PC-3 (cell line): ENCODE data around the gene ZNF91.

Experiments
- EZH2 ChIP-seq: fragments of 300-600 bp; sonication (generic); IDR thresholded peaks from one replicate; pipeline ENCODE4 v1.6.1; 2017; ENCODE audit warnings: antibody characterized with exemption, mild to moderate bottlenecking, low read length; ENCODE audit not compliant: unreplicated experiment
- EZH2phosphoT487 ChIP-seq: fragments of 300-600 bp; sonication (generic); IDR thresholded peaks from 2 replicates; pipeline ENCODE4 v1.6.1; 2018; ENCODE audit warnings: mild to moderate bottlenecking, antibody characterized with exemption, low read length, borderline replicate concordance
- TF ChIP-seq, protein P1 (sequence below): fragments of 300-600 bp; sonication (generic); conservative IDR thresholded peaks from 2 replicates; pipeline ENCODE4 v1.5.1; 2017; ENCODE audit warnings: antibody characterized with exemption, low read depth, mild to moderate bottlenecking, low read length

DNA sequence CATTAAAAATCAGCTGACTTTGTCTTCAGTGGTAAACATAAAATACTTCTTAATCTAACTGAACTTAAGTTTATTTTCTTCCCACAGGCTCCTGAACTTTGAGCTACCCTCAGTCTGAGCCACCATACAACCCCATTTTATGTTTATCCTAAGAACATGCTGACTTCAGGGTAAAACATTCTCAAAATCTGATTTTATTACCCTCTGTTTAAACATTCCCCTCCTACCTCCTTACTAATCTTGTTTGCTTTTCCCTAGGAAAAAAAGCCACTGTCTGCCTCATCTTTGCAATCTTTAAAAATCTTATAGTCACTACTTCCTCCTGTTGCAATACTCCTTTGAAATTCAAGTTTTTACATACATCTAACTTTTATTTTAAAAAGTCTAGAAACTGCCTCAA, 4.0 kb downstream of the ZNF91 start:
- TF ChIP-seq EZH2 (no peak), EZH2phosphoT487 (no peak)
- TF ChIP-seq, protein P1, sequence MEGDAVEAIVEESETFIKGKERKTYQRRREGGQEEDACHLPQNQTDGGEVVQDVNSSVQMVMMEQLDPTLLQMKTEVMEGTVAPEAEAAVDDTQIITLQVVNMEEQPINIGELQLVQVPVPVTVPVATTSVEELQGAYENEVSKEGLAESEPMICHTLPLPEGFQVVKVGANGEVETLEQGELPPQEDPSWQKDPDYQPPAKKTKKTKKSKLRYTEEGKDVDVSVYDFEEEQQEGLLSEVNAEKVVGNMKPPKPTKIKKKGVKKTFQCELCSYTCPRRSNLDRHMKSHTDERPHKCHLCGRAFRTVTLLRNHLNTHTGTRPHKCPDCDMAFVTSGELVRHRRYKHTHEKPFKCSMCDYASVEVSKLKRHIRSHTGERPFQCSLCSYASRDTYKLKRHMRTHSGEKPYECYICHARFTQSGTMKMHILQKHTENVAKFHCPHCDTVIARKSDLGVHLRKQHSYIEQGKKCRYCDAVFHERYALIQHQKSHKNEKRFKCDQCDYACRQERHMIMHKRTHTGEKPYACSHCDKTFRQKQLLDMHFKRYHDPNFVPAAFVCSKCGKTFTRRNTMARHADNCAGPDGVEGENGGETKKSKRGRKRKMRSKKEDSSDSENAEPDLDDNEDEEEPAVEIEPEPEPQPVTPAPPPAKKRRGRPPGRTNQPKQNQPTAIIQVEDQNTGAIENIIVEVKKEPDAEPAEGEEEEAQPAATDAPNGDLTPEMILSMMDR: no peak
